HepG2 (cell line): ENCODE data around the gene RNF213. TPM values are rescaled to one million over a fixed set of nuclear protein-coding genes. Genes with fewer than 3 reads are reported as not detected.

Experiments used
- ATAC-seq: fragments of 200-7000 bp; cut with Tn5 transposase; 3 replicates; pipeline ENCODE4 v1.9.1; 2020; ENCODE audit warnings: mild to moderate bottlenecking, moderate library complexity
- BruUV-seq: library from RNA; stranded (reverse); fragments of 400-500 nt; replicated peaks from 2 replicates; lab custom pipeline; 2021; lab: Mats Ljungman, UMichigan
- CTCF ChIA-PET: fragments of 300-600 bp; formaldehyde crosslinking; extraction: SDS; loops from one replicate; lab custom pipeline; 2021; ENCODE audit warnings: low total read pairs, inconsistent platforms, low intra/inter-chr PET ratio; lab: Yijun Ruan, JAX
- POLR2A ChIA-PET: fragments of 350-600 bp; sonication (Branson Sonifier 250); formaldehyde crosslinking; loops from one replicate; lab custom pipeline; 2020; ENCODE audit warnings: antibody characterized with exemption, inconsistent platforms; lab: Yijun Ruan, JAX
- DNase-seq: peaks from one replicate; pipeline ENCODE4 v3.0.0-alpha.2; 2015; ENCODE audit warnings: low spot score
- FAIRE-seq: peaks from 3 replicates; lab custom pipeline; 2011; peaks lifted over from hg19 to GRCh38; lab: Jason Lieb, UNC
- H2AFZ ChIP-seq: one replicate; pipeline ENCODE4 v1.6.1; 2011; ENCODE audit warnings: low read length, inconsistent platforms
- H3K27ac ChIP-seq: fragments of 300-600 bp; 3 replicates; pipeline ENCODE4 v1.8.0; 2011; ENCODE audit warnings: mixed run types, mild to moderate bottlenecking, mixed read lengths, low read length, inconsistent platforms; ENCODE audit not compliant: insufficient read depth; ENCODE audit errors: extremely low read length
- H3K27me3 ChIP-seq, 2 experiments: fragments of 200-600 bp in 1 of 2; 2 replicates in 1 of 2; 3 replicates in 1 of 2; pipeline versions ENCODE4 v1.6.0 to v1.8.0; 2011; ENCODE audit warnings: low read length in 2 of 2, mild to moderate bottlenecking in 2 of 2, moderate library complexity in 2 of 2, inconsistent platforms in 1 of 2; ENCODE audit not compliant: insufficient read depth in 2 of 2, control insufficient read depth in 1 of 2
- H3K36me3 ChIP-seq, 2 experiments: fragments of 200-600 bp in 1 of 2; replicated peaks in 1 of 2; 2 replicates in 1 of 2; 3 replicates in 1 of 2; pipeline versions ENCODE4 v1.5.1 to v1.8.0; 2011; ENCODE audit warnings: low read length in 2 of 2, inconsistent platforms in 1 of 2; ENCODE audit not compliant: insufficient read depth in 2 of 2, control insufficient read depth in 1 of 2
- H3K4me1 ChIP-seq: 2 replicates; pipeline ENCODE4 v1.5.1; 2012; ENCODE audit warnings: low read length, inconsistent platforms; ENCODE audit not compliant: insufficient read depth
- H3K4me2 ChIP-seq: 2 replicates; pipeline ENCODE4 v1.6.0; 2011; ENCODE audit warnings: low read depth, low read length, inconsistent platforms
- H3K4me3 ChIP-seq, 3 experiments: fragments of 200-600 bp in 1 of 3; sonication (generic), shearing (Covaris generic) in 1 of 3; replicated peaks in 1 of 3; 2 replicates each; pipeline ENCODE4 v1.5.1; 2011 to 2016; ENCODE audit warnings: low read length in 3 of 3, inconsistent platforms in 2 of 3, low read depth in 2 of 3, mild to moderate bottlenecking in 2 of 3, control low read depth in 1 of 3, mixed read lengths in 1 of 3; ENCODE audit not compliant: insufficient read depth in 1 of 3
- H3K79me2 ChIP-seq: one replicate; pipeline ENCODE4 v1.6.1; 2011; ENCODE audit warnings: low read length, inconsistent platforms; ENCODE audit not compliant: insufficient read depth
- H3K9ac ChIP-seq: 2 replicates; pipeline ENCODE4 v1.6.0; 2011; ENCODE audit warnings: mild to moderate bottlenecking, low read depth, low read length, inconsistent platforms; ENCODE audit not compliant: insufficient read depth
- H3K9me3 ChIP-seq: 2 replicates; pipeline ENCODE4 v1.5.1; 2012; ENCODE audit warnings: mild to moderate bottlenecking, low read length
- H4K20me1 ChIP-seq: 2 replicates; pipeline ENCODE4 v1.6.0; 2011; ENCODE audit warnings: inconsistent platforms, mild to moderate bottlenecking, low read length, moderate library complexity; ENCODE audit not compliant: insufficient read depth
- ATF2 ChIP-seq: sonication (generic); formaldehyde crosslinking; IDR thresholded peaks from 2 replicates; pipeline ENCODE4 v1.4.0; 2020; ENCODE audit warnings: missing genetic modification reagents
- CEBPG ChIP-seq: IDR thresholded peaks from 2 replicates; pipeline ENCODE4 v1.6.1; 2016
- GLMP ChIP-seq: sonication (generic); formaldehyde crosslinking; IDR thresholded peaks from 2 replicates; pipeline ENCODE4 v1.9.0; 2021; ENCODE audit warnings: missing genetic modification reagents, mild to moderate bottlenecking, borderline replicate concordance
- GRHL1 ChIP-seq: sonication (generic); formaldehyde crosslinking; conservative IDR thresholded peaks from 2 replicates; pipeline ENCODE4 v1.8.0; 2022; ENCODE audit warnings: missing genetic modification reagents
- HOXA3 ChIP-seq: sonication (generic); formaldehyde crosslinking; IDR thresholded peaks from 2 replicates; pipeline ENCODE4 v1.5.0; 2020; ENCODE audit warnings: missing genetic modification reagents
- KDM5A ChIP-seq: fragments of 200-600 bp; sonication (generic); IDR thresholded peaks from 2 replicates; pipeline ENCODE4 v1.7.0; 2018; ENCODE audit warnings: antibody characterized with exemption, mild to moderate bottlenecking, low read length, borderline replicate concordance
- SUZ12 ChIP-seq: fragments of 150-350 bp; IDR thresholded peaks from 2 replicates; pipeline ENCODE4 v1.6.1; 2014; ENCODE audit warnings: low read depth, low read length
- THAP9 ChIP-seq: sonication (generic); formaldehyde crosslinking; IDR thresholded peaks from 2 replicates; pipeline ENCODE4; 2020; ENCODE audit warnings: missing genetic modification reagents, mild to moderate bottlenecking, borderline replicate concordance
- ZBTB26 ChIP-seq: IDR thresholded peaks from 2 replicates; pipeline ENCODE4 v1.6.1; 2016; ENCODE audit warnings: missing compliant biosample characterization, missing genetic modification reagents, borderline replicate concordance
- ZKSCAN8 ChIP-seq: IDR thresholded peaks from 2 replicates; pipeline ENCODE4 v1.6.1; 2016; ENCODE audit warnings: borderline replicate concordance, missing genetic modification reagents, missing compliant biosample characterization
- ZNF329 ChIP-seq: sonication (generic); formaldehyde crosslinking; IDR thresholded peaks from 2 replicates; pipeline ENCODE4 v1.9.0; 2021; ENCODE audit warnings: low read depth, mild to moderate bottlenecking, missing genetic modification reagents
- ZNF331 ChIP-seq: sonication (generic); formaldehyde crosslinking; IDR thresholded peaks from 2 replicates; pipeline ENCODE4 v1.4.0; 2020; ENCODE audit warnings: missing genetic modification reagents
- WGBS: methylation state at CpG from one replicate; pipeline ENCODE4 v1.1.6; 2017; ENCODE audit warnings: low lambda C conversion rate; 5-methylcytosine and 5-hydroxymethylcytosine counted together
- in situ Hi-C: cut with HindIII; loops from 2 replicates; pipeline ENCODE4 v1.10.0; 2017; ENCODE audit warnings: low pct_unique_long_range_greater_than_20kb; ENCODE audit not compliant: extremely low pct_ligation_motif_present
- intact Hi-C: fragments of 100-400 bp; cut with micrococcal nuclease; formaldehyde crosslinking; loops from one replicate; pipeline ENCODE4 v1.10.0; 2022; ENCODE audit not compliant: unreplicated experiment
- polyA plus RNA-seq, 8 experiments: library from polyadenylated mRNA; depleted of rRNA in 3 of 8; stranded (reverse) in 7 of 8; unstranded in 1 of 8; fragments of >200 nt; fragmentation: Illumina TruSeq in 4 of 8; extraction: Trizol in 4 of 8; gene quantifications; 2 replicates each; pipeline versions ENCODE4 v1.2.1 to v1.2.3, GENCODE V29; 2011 to 2016; ENCODE audit warnings: low read depth in 4 of 8, missing spikeins in 1 of 8, mixed read lengths in 1 of 8; ENCODE audit not compliant: insufficient read depth in 1 of 8
- total RNA-seq, 5 experiments: library from RNA; depleted of rRNA; stranded (reverse); fragments of >200 nt; fragmentation: Illumina TruSeq; extraction: Trizol; gene quantifications; 2 replicates each; pipeline ENCODE4 v1.2.3, GENCODE V29; 2016; ENCODE audit warnings: low read depth in 1 of 5

Gene RNF213
- total and polyA plus RNA-seq, 2 of the 13 experiments (the other 11 are each of a cell fraction or from before 2014, with no cell fraction given), result 38.6 to 38.7 TPM

GRCh38 chr17:80318166-80318565, 57.5 kb downstream of the RNF213 start:
- ChIA-PET CTCF (no interaction called here), POLR2A (no interaction called here)
- in situ Hi-C loops, result no loop called here
- H4K20me1 ChIP-seq, result no peaks in the 10 kb centered on the region
- peaks cover 20 to 45% of the 10 kb centered on the region in 2 experiments for H3K36me3 ChIP-seq
- no peaks in the 10 kb centered on the region for H3K9me3 ChIP-seq
- H3K27ac ChIP-seq, result no peak overlapping the region
- H3K4me2 ChIP-seq, result no peak overlapping the region
- H3K27me3 ChIP-seq, result no peaks in the 10 kb centered on the region
- no peak overlapping the region for H2AFZ ChIP-seq
- 96% methylated on average over 6 of the region's 6 CpGs for WGBS
- no peak overlapping the region for H3K9ac ChIP-seq
- no peaks in the 10 kb centered on the region for H3K4me1 ChIP-seq
- ATAC-seq (no peak), DNase-seq (no peak), FAIRE-seq (no peak)
- TF ChIP-seq ZNF331 (no peak), ZBTB26 (CRISPR knock-in tag) (no peak), ZNF329 (CRISPR knock-in tag) (no peak), CEBPG (CRISPR knock-in tag) (no peak), ZKSCAN8 (CRISPR knock-in tag) (no peak), GRHL1 (CRISPR knock-in tag) (no peak), HOXA3 (CRISPR knock-in tag) (no peak), SUZ12 (no peak), KDM5A (no peak), ATF2 (no peak), THAP9 (CRISPR knock-in tag) (no peak), GLMP (no peak)
- no TSS peak for BruUV-seq
- no peak overlapping the region for H3K4me3 ChIP-seq
- intact Hi-C loops, result no loop called here
- H3K79me2 ChIP-seq, result no peaks in the 10 kb centered on the region
